Activated CD4-positive, alpha-beta T cell treated with anti-CD3 and anti-CD28 coated beads, Interleukin-2, Interleukin-4, amounts not matched to agents 100 ng/mL and 50 ng/mL, durations not matched to agents 16 hours and 8 hours (primary cell): ENCODE data around the gene FOXL2.
"Not testable (repeated sequence)": the region's sequence is repeated elsewhere in the genome, so short reads cannot be mapped to it uniquely, and the experiment has no call there.

ENCODE experiments used
- DNase-seq: peaks from one replicate; pipeline ENCODE4 v3.0.0-alpha.2; 2020; ENCODE audit warnings: low spot score

The FOXL2 gene

DNA sequence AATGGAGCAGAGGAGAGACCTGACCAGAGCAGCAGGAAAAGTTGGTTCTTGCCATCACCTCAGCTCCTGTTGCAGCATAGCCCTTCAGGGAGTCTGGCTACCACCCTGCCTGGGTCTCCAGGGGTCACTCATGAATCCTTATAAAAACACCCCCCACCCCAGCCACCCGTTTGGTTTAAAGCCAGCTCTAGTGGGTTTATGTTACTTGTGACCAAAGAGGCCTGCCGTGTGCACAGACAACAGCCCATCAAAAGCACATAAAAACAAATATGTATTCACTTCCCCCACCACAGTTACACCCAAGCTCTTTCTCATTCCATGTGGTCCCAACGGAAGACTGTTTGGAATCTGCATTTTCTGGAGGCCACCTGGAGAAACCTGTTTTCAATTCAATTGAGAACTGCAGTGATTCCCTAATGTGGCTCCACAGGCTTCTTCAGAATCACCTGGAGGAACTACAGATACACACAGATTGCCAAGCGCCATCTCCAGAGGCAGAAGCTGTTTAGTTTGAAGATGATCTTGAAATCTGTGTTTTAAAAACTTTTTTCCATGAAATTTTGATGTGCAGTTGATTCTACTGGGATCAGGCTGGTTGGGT, 13.8 kb downstream of the FOXL2 start:
- DNase-seq: no peak

- DNase-seq: no peak
Measured at GRCh38 chr3:138928727-138929372, 18.1 kb downstream of the FOXL2 start.

- DNase-seq: peak; percentile 86
Measured at GRCh38 chr3:138923531-138923994, 23.4 kb downstream of the FOXL2 start.

- not testable (repeated sequence) for DNase-seq
Measured at GRCh38 chr3:138922400-138922799, 24.5 kb downstream of the FOXL2 start.

DNA sequence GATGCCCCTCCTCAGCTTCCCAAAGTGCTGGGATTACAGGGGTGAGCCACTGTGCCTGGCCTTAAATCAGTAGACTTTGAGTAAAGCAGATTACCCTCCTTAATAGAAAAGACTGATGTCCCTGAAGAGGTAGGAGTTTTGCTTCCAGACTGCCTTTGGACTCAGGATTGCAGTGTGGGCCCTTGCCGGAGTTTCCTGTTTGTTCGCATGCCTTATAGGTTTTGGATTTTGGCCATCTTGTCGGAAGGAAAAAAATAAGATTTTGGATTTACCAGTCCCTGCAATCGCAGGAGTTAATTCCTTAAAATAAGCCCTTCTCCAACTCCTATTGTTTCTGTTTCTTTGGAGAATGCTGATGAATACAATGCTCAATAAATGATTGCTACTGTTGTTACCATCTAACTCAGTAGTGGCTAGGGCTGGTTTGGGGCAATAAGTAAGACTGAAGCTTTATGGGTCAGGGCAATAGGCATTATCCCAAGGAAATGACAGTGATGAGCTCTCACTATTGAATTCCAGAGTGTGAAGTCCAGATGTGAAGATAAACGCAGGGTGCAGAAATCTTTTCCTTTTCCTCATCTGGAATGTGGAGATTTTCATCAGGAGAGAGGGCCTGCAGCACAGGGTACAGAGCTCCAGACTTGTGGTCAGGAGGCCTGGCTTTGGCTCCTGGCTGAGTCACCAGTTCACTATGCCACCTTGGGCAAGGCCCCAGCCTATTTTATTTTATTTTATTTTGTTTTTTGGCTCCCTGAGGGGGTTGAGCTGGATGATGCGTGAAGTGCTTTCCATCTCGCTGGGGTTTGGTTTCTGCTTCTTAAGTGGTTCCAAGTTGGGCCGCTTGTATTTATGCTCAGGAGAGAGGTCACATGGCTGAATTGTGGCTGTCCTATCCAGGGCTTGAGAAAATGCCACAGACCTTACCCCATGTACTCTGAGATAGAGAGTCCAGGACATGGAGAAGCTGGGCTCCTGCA, 25.3 kb downstream of the FOXL2 start:
- no peak for DNase-seq

- DNase-seq: no peak
Measured at GRCh38 chr3:138919325-138919724, 27.6 kb downstream of the FOXL2 start.

DNA sequence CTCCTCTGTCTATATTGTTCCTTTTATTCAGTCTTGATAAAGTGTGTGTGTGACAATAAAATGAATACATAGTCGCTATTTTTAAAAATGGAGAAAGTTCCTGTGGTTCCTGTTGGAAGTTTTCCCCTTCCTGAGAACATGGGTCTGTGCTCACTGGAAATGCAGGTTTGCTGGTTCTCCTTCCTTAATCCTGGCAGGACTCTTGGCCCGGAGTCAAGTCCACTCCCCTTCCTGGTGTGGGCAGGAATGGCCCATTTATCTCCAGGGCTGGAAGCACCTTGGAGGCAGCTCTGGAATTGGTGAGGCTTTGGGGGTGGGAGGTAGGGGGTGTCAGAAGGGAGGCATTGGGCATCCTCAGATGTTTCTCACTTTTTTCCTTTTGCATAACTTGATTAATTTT, 30.1 kb downstream of the FOXL2 start:
- no peak for DNase-seq

- peak; percentile 82 for DNase-seq
Measured at GRCh38 chr3:138915503-138916498, 31.1 kb downstream of the FOXL2 start.

DNA sequence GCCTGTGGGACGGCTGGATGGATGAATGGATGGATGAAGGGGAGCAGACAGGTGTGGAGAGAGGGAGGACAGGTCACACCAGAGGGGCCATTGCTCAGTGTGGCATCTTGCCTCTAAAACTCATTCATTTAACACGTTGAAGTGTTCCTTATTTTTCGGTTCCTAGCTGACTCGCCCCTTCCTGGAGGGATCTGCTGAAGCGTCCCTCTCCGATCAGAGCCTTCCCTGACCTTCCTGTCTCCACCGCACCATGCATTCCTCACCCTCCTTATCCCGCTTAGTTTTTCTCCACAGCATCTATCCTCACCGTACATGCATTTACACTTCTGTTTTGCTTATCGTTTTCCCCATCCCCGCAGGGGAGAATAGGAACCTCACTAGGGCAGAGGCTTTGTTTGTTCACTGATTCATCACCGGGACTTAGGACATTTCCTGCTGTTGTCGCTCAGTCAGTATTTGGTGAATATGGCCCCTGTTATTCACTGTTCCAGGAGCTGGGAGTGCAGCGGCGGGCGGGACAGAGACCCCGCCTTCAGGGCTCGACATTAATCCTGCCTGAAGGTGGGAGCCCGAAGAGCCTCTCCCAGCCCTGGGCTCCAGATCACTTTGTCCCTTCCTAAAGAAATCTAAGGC, 32.0 kb downstream of the FOXL2 start:
- no peak for DNase-seq

DNA sequence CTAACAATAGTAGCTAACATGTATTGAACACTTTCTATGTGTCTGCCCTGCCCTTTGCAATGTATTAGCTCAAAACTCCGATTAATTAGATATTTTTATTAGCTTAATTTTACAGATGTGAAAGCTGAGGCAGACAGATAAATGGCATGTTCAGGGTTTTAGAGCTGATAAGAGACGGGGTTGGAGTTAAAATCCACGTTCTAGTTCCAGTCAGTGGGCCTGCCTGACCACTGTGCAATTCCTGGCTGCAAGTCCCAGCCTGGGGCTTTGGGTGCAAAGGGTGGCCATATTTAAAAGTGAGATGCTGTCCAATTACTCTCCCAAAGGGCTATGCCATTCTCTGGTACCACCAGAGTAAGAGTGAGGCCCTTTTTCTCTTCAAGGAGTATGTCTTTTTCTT, 33.2 kb downstream of the FOXL2 start:
- DNase-seq: no peak

GRCh38 chr3:138912237-138912636, 34.7 kb downstream of the FOXL2 start:
- DNase-seq: no peak

GRCh38 chr3:138911621-138912020, 35.3 kb downstream of the FOXL2 start:
- no peak for DNase-seq

DNA sequence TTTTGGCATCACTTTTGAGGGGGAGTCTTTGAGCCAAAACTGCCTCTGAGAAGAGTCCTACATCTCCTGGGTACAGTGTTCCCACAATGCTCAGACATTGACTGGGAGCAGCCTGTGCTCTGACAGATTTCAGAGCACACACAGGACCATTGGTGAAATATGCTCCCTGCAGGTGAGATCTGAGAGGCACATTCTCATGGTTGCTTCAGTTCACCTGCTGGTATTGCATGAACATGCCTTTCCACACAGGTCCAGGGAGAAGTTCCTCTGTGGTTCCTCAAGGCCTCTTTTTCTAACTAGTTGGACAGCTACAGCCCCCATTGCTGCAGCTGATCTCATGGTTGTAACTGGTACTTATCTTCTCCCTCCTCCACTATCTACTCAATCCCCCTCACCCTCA, 37.0 kb downstream of the FOXL2 start:
- no peak for DNase-seq

- no peak for DNase-seq
Measured at GRCh38 chr3:138908846-138909245, 38.1 kb downstream of the FOXL2 start.

GRCh38 chr3:138907539-138907938, 39.4 kb downstream of the FOXL2 start:
- DNase-seq: no peak

DNA sequence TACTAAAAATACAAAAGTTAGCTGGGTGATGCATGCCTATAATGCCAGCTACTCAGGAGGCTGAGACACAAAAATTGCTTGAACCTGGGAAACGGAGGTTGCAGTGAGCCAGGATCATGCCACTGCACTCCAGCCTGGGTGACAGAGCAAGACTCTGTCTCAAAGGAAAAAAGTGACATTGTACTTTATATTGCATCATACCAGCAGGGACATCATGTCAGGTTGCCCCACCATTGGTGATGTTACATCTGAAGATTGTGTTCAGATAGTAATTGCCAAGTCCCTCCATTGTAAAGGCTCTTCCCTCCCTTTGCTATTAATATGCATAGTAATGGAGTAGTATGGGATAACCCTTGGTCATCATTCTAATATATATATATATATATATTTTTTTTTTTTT, 44.8 kb downstream of the FOXL2 start:
- no peak for DNase-seq

DNA sequence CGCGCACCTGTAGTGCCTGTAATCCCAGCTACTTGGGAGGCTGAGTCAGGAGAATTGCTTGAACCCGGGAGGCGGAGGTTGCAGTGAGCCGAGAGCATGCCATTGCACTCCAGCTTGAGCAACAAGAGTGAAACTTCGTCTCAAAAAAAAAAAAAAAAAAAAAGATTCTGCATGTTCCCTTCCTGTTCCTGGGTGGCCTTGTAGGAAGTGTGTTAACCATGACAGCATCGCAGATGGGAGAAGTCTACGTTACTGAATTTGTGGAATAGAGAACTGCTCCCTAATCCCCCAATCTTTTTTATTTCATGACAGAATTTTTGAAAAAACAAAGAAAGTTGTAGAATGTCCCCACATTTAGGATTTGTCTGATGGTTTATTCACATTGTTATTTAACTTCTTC, 45.4 kb downstream of the FOXL2 start:
- no peak for DNase-seq

GRCh38 chr3:138899351-138899991, 47.5 kb downstream of the FOXL2 start:
- DNase-seq: no peak

DNA sequence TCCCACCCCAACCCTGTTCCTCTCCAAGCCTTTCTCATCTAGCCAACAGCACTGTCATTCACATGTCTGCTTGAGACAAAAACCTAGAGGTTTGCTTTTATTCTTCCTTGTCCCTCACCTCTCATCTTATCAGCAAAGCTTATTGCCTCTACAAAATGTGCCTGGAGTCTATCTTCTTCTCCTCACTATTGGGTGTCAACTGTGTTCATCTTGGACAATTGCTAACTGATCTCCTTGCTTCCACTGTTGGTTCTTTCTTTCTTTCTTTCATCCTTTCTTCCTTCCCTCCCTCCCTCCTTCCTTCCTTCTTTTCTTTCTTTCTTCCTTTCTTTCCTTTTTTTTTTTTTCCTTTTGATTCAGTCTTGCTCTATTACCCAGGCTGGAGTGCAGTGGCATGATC, 48.2 kb downstream of the FOXL2 start:
- no peak for DNase-seq

DNA sequence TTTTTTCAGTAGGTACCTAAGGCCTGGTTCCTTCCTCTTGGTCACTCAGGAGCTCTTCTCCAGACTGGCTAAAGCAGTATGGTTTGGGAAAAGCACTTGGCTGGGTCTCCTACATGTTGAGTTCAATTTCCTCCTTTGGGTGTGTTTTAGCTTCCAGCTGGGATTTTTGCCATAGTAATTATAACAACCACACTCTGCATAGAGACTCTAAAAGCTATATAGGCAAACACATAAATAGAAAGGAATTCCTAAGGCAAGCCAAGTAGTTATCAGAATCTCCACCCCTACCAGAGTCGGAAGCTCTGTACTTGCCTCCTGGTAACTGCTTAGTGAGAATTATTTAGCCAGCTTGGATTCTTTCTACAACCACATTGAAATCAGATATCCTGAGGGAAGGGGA, 48.6 kb downstream of the FOXL2 start:
- no peak for DNase-seq
